ENCODE measurements around the gene C7orf25. TPM values are rescaled to one million over a fixed set of nuclear protein-coding genes. Genes with fewer than 3 reads are reported as not detected.

The C7orf25 gene
- total and polyA plus RNA-seq, 2 of the 13 experiments (the other 11 are each of a cell fraction or from before 2014, with no cell fraction given): 0.37 to 1.3 TPM

GRCh38 chr7:42931834-42932651, 20.2 kb upstream of the C7orf25 start, which contains the start of the genes MRPL32 and PSMA2 (continued):
- TF ChIP-seq ZBTB4 (CRISPR knock-in tag; IDR thresholded peaks at IDR 0.05; ENCODE audit: borderline replicate concordance) (no peak), MYPOP (CRISPR knock-in tag; IDR thresholded peaks at IDR 0.05) (0 out of 2 replicates have a peak, but pooled peaks have one; percentile 28), KDM5A (IDR thresholded peaks at IDR 0.05; ENCODE audit: borderline replicate concordance, low read length) (peak; percentile 74), TAF1 (CRISPR knock-in tag; IDR thresholded peaks at IDR 0.05) (peak; percentile 98), ZNF746 (CRISPR knock-in tag; IDR thresholded peaks at IDR 0.05) (no peak), MIER3 (CRISPR knock-in tag; IDR thresholded peaks at IDR 0.05; ENCODE audit: borderline replicate concordance) (peak; percentile 17; the same call in 1 of the 2 replicates), WIZ (CRISPR knock-in tag; IDR thresholded peaks at IDR 0.05) (no peak), ZNF546 (CRISPR knock-in tag; conservative IDR thresholded peaks at IDR 0.05) (0 out of 2 replicates have a peak, but pooled peaks have one; percentile 34), MTA1 (CRISPR knock-in tag; IDR thresholded peaks at IDR 0.05; ENCODE audit: borderline replicate concordance) (no peak), ZNF660 (CRISPR knock-in tag; IDR thresholded peaks at IDR 0.05; ENCODE audit: borderline replicate concordance, low read depth) (no peak), ZNF773 (CRISPR knock-in tag; IDR thresholded peaks at IDR 0.05; ENCODE audit: borderline replicate concordance) (no peak), TSC22D2 (CRISPR knock-in tag; IDR thresholded peaks at IDR 0.05; ENCODE audit: borderline replicate concordance) (peak; percentile 82), THAP9 (CRISPR knock-in tag; IDR thresholded peaks at IDR 0.05; ENCODE audit: borderline replicate concordance) (peak; percentile 72; the same call in 1 of the 2 replicates), FIP1L1 (IDR thresholded peaks at IDR 0.05; ENCODE audit: borderline replicate concordance, insufficient read depth, low read depth, low read length) (0 out of 2 replicates have a peak, but pooled peaks have one; percentile 65), ZNF615 (CRISPR knock-in tag; IDR thresholded peaks at IDR 0.05; ENCODE audit: borderline replicate concordance) (no peak)
